GM19395 (cell line): Measurements from ENCODE around the gene LHFPL6.

ENCODE experiments used
- ATAC-seq: cut with Tn5 transposase; IDR thresholded peaks from one replicate; pipeline ENCODE4 v1.9.1; 2021; ENCODE audit warnings: mild to moderate bottlenecking, moderate library complexity; ENCODE audit not compliant: unreplicated experiment

LHFPL6 gene

DNA sequence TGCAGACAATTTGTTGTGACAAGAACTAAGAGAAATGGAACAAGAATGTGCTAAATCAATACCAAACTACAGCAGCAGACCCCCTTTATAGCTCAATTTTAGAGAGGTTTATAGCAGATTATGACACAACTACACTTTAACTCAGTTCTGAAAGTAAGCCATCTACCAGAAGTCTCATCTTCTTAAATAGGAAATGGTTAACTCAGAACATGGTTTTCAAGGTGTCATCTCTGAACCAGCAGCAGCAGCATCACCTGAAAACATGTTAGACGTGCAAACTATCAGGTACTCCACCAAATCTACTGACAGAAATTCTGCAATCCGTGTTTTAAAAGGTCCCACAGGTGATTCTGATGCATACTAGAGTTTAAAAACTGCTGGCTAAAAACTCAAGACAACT, 6.8 kb downstream of the LHFPL6 start:
- no peak for ATAC-seq

DNA sequence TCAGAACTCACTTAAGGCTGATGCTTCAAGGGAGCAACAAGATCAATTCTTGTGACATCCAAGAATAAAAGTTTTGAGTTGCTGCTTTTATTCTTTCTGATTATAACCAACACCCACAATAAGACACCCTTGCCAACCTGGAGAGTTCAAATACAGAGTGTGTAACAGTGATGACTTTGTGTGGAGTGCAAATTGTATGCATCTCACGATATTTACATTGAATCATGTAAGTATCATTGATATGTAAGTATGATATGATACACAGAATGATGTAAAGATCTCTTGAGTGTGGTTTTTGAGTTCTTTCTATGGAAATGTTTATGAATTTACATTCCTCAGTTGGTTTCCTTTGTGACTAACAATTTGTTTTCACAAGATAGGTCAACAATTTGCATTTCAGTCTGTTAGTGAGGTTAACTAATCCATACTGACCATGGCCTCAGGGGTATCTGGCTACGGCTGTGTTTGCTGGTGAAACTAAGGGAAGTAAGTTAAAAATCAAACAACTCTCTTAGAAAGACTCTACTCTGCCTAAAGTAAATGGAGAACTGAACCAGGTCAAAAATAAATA, 12.4 kb downstream of the LHFPL6 start:
- ATAC-seq, result no peak

DNA sequence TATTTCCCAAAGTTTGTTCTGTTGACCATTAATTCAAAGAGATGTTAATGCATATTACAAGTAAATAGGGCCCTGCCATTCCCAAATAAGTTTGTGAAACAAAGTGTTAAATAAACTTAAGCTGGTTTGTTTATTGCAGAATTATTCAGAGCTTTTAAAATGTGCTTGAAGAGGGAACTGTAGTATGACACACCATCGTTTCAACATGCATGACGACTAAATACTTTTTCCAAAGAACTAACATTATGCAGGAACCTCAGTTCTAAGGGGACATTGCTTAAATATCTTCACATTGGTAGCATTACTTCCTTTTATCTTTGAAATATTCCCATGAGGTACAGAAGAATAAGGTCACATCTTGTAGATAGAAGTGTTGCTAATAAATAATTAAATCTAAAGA, 14.6 kb downstream of the LHFPL6 start:
- no peak for ATAC-seq

DNA sequence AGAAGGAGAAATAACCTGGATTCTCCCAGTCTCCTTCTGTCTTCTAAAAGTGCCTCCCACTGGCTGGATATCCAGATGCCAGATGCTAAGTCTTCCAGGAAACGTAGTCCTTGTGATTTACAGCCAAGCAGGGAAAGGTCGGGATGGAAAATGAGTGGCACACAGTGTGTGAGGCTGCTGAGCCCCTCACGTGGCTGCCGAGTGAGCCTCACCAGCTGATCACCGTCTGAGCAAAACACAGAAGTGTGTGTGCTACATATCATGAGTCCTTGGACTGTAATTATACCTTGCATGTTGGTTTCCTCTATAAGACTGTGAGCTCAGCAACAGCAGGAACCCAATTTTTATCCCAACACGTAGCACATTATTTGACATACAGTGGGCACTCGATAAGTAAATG, 15.1 kb downstream of the LHFPL6 start:
- ATAC-seq, result no peak

DNA sequence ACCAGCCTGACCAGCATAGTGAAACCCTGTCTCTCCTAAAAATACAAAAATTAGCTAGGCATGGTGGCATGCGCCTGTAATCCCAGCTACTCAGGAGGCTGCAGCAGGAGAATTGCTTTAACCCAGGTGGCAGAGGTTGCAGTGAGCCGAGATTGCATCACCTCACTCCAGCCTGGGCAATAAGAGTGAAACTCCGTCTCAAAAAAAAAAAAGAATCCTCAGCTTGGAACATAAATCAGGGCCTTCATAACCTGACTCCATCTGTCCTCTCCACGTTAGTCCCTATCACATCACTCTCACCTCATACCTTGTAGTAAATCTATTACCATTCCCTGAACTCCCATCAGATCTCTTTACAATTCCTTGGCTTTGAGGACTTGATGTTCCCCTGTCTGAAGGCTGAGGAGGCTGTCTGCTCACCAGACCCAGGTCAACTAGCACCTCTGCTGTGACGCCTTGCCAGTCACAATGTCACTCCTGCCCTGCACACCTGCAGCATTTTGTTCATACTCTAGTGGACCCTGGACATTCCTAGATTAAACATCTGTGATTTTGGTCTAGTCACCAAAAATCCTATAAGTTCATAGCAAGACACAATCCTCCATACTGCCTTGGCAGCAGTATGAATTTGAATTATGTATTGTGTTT, 15.9 kb downstream of the LHFPL6 start:
- ATAC-seq, result no peak

DNA sequence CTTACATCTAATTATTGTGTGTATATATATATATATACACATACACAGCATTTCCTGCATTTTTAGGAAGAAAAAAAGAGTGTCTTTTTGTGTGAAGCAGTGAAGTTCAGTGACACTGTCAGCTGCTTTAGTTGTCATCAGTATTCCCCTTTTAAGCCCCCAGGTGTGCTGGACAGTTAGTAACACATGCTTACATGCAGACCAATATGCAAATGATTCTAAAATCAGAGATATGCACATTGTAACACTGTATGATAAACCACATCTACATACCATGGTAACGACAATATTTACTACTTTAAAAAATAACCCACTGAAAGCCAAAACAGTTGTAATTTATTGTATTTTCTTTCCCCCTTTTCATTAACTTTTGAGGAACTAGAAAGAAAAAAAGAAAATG, 16.8 kb downstream of the LHFPL6 start:
- ATAC-seq, result no peak

DNA sequence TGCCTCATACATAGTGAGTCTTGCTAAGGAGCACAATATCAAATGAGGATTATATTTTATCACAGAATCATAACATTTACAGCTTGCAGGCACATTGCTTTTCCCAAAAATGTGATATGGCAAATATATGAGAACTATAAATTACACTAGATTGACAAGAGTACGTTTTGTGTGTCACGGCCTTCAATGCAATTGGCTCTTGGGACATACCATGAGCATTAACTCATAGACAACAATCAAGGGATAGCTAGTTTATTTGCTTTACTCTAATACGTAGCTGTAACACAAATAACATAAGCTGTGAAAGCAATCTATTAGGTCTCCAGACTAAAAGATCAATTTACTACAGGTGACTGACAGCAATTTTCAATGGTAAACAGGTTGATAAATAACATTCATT, 17.8 kb downstream of the LHFPL6 start:
- ATAC-seq, result no peak

DNA sequence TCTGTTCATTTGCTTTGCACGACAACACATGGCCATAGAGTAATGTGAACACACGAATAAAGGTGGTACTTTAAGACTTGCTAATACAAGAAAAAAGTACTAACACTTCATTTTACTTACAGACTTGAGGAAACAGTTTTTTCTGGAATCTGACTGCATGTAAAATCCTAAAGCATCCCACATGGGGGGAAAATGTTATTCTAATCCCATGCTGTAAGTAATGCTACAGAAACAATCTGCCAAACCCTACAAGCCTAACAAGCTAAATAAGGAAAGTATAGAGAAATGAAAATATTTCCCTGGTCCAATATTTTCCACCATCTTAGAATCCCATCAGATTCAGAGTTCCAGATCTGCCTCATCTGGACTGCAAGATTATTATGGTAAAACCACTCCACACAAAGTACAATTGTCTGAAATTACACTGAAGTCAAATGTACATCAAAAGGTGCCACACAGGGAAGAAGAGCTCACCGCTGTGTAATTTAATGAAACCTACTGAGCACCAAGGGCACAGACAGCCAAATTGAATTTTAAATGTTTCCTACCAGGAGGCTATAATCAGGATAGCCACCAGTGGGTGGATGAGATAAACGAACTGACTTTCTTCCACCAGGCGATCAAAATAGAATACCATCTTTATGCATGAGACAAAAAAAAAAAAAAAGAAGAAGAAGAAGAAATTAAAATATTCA, 22.0 kb downstream of the LHFPL6 start:
- no peak for ATAC-seq

DNA sequence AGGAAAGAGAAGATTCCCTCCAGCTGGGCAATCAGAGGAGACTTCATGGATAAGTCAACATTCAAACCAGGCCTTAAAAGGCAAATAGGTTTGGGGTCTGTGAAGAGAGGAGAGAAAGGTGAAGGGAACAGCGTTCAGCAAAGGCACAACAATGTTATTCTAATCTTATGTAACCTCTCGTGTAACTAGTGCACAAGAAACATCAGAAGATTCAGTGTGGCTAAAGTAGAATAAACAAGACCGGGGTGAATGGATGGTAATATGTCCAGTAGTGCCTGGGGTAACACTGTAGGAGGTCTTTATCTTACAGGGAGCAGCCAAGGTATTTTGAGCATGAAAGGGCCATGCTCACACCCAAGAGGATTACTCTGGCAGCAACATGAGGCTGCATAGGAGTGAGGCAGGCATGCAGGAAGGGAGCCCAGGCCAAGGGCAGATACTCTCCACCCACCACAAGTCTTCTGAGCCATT, 24.1 kb downstream of the LHFPL6 start:
- ATAC-seq, result no peak

DNA sequence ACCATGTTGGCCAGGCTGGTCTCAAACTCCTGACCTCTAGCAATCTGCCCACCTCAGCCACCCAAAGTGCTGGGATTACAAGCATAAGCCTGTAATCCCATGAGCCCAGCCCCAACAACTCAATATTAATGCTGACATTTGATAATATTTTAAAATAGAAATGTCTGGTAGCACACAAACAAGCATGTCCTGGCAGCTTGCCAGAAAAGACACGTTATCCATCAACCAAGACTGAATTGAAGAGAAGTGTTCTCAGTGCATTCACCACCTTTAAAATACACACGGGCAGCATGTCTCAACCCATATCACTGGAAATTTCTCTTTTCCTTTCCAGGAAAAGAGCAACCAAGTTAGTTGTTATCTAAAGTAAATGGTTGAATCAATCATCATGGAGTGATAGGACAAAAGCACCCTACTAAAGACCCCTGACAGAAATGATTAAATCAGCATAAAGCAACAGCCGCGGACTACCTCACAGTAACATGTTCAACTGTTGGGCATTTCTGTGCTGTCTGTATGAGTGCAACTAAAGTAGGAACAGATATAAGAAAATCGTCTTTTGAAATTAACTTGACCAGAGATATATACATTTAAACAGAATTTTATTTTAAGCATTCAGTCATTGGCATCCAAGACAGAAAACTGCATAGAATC, 25.0 kb downstream of the LHFPL6 start:
- no peak for ATAC-seq

DNA sequence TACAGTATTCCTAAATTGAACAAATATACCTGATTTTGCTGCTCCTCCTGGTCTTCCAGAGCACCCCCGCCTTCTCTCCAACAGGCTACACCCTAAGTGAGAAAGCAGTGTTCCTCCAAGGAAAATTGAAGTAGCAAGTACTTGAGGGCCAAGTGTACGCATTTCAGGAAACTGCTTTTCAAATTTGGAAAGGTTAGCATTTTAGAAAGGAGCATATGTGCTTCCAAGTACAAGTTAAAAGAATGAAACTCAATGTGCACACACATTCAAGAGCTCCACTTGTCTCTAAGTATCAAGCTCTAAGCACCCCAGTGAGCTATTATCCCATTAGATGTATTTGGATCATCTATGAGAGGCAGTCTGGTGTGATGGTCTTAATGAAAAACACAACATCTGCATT, 25.8 kb downstream of the LHFPL6 start:
- ATAC-seq, result no peak

DNA sequence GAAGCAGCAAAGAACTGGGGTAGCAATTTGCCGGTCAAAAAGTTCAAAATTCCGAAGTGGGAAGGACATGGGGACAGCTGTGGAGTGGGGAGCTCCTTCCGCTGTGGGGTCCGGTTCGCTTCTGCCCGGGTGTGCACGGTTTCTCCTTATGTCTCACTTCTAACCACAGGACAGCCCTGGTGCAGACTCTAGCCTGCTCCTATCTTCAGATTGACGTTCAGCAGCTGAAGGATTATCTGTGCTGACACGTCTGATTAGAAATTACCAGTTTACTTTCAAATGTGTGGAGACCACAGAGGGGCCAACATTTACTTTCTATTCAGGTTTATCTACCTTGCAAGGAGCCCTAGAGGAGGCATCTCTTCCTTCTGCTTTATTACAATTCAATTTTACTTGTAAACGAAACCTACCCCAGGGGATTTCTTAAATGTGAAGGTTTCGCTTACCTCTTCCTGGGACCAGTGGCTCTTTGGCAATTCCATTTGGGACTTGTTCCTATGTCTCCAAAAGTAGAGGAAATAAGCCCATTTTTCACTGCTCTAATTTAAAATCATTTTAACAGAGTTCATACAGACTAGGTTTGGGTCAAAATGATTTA, 27.3 kb downstream of the LHFPL6 start:
- ATAC-seq, result no peak

DNA sequence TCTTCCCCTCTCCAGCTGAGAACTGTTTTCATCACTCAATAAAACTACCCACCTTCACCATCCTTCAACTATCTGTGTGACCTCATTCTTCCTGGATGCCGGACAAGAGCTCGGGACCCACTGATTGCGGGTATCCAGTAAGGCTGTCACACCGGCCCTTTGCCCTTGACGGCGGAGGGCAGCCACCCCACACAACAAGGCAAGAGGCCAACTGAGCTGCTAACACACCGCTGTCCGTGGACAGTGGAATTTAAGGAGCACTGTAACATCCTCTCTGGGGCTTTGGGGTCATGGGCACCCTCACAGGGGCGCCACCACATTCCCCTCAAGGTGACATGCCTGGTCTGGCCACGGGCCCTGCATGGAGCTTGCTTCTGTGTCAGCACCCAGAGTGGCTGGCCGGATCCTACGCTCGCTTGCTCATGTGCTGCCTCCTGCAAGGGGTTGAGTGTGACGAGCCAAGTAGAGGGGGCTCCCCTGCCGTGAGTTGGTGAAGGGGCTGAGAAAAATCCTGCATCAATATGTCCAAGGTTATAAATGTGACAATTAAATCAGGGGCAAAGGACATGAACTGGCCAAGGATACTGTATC, 31.4 kb downstream of the LHFPL6 start:
- ATAC-seq, result no peak

DNA sequence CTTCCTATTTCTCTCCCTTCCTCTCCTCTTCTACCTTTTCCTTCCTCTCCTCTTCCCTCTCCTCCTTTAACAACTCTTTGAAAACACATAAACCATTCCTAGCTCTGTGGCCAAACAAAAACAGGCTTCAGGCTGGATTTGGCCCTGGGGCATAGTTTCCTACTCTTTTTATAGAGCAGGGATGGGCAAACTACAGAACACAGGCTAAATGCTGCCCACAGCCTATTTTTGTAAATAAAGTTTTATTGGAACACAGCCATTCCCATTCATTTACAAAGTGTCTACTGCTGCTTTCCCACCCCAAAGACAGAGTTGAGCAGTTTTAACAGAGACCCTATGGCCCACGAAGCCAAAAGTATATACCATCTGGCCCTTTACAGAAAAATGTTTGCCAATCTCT, 35.4 kb downstream of the LHFPL6 start:
- no peak for ATAC-seq

DNA sequence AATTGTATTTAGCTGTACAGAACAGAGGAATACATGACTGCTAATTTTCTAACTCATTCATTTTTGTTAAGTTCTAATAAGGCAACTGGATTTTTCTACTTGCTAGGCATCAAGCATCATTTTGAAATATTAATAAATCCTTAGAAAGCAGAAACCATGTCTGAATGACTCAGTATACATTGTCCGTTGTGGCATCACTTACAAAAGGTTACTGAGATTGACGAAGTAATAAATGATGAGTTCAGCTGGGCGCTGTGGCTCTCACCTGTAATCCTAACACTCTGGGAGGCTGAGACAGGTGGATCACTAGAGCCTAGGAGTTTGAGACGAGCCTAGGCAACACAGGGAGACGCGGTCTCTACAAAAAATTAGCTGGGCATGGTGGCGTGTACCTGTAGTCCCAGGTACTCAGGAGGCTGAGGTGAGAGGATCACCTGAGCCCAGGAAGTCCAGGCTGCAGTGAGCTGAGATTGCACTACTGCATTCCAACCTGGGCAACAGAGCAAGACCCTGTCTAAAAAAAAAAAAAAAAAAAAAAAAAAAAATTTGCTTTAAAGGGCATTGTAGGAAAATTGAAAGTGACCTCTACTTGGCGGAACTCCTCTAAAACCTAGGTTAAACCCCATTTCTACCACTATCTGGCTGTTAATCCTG, 36.6 kb downstream of the LHFPL6 start:
- ATAC-seq, result no peak

DNA sequence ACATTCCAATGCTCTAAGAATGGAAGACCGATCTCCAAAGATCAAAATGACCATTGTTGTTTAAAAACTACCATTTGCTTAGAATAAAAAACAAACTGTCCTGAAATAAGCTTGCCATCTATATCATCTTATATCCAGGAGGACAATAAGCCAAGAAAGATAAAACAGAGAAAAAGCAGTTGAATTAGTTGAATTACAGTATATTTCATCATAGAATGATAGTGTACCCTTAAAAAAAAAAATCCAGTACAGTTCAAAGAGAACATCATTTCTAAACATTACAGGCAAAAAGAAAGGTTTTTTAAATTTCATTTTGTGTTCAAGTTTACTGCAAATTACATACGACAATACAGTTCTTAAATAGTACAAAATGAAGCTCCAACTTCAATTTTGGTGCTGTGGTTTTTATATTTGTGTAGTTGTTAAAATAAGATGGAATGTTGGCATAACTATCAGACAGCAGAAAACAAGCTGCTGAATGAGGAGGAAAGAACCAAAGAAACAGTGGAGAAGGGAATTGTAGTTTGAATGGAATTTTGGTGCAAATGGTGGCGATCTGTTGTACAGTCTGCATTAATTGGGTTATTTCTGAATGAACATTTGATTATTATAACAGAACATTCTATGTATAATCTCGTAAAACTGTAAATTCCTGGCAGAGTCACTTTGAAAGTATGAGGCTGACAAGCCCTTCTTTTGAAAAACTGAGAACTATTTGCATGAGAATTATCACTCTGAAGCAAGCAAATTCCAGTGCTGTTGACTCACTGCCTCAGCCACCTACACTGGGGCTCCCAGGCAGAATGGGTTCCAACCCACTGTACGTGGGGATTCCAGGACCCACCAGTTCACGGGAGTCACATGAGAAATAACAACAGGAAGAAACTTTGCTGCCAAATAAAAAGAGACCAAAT, 37.7 kb downstream of the LHFPL6 start:
- no peak for ATAC-seq

DNA sequence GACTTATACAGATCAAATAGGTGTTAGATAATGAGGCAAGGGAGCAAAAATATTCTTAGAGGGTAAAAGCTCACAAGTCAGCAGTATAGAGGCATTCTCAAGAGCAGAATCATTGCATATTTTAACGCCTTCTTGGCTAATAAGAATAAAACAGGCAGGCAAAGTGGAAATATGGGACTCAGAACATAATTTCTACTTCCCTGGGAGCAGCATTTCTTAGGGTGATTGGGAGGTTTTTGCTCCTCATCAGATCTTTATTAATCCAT, 39.6 kb downstream of the LHFPL6 start:
- no peak for ATAC-seq

DNA sequence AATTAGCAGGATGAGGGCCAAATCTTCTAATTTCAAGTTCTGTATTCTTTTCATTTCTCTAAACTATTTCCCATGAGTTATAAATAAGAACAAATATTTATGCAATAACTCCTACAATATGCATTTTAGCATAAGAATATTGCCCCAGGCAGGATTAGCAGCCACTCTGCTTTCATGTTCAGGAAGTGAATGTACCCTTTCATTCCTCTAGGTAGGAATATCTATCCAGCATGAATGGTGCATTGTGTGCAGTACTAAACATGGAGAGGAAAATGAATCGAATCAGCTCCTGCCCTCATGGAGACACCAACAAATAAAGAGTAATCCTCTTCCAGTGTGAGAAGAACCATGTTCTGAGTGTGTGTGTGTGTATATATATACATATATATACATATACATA, 41.0 kb downstream of the LHFPL6 start:
- ATAC-seq, result no peak

DNA sequence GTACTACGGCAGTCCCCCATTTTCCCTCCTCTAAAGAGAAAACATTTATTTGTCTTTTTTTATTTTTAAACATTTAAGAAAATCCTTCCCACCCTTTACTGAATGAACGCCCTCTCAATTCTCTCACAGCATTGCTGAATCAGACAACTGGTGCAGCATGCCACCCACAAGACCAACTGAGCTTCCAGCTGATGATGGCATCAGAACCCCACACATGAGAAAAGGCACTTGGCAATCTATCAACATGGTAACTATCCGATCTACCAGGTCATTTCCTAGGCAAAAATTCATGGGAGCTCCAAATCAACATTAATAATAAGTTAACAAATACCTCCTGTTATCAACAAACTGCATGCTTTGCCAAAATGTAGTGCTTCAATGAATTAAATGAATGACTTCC, 43.1 kb downstream of the LHFPL6 start:
- ATAC-seq, result no peak
